ENCODE results near the gene NLRP1. TPM values are rescaled to one million over a fixed set of nuclear protein-coding genes. Genes with fewer than 3 reads are reported as not detected.

Gene NLRP1
- total RNA-seq, 1 experiment from 2014 or later = 0.57 TPM

- CTCF ChIA-PET = interaction anchor here (0.8 to 1.6 kb wide), 2 partner anchors 184 to 821 kb away, joined by 3 to 4 read pairs; no protein-coding TSS in a partner anchor
- H3K4me1 Mint-ChIP-seq (ENCODE audit: low read depth, unreplicated experiment) = peaks cover 7% of the 10 kb centered on the region
These were observed 7.7 kb upstream of the NLRP1 start for GRCh38 chr17:5591966-5592365.

GRCh38 chr17:5588584-5588983 is 4.3 kb upstream of the NLRP1 start:
- Mint-ChIP-seq H3K4me1 (ENCODE audit: low read depth, unreplicated experiment) (peaks cover 7% of the 10 kb centered on the region), H3K36me3 (ENCODE audit: insufficient read depth, unreplicated experiment) (peaks cover 3% of the 10 kb centered on the region), H3K9me3 (ENCODE audit: low read depth, unreplicated experiment) (no peaks in the 10 kb centered on the region), H3K27me3 (ENCODE audit: unreplicated experiment) (peaks cover 37% of the 10 kb centered on the region), H3K27ac (ENCODE audit: unreplicated experiment) (no peak overlapping the region), H3K4me3 (ENCODE audit: low read depth, unreplicated experiment) (no peak overlapping the region)
- BruUV-seq (replicated peaks) = no TSS peak
- CTCF ChIA-PET = interaction anchor here (0.6 kb wide), 1 partner anchor 111 kb away, joined by 3 read pairs; no protein-coding TSS in a partner anchor
- no peak for TF ChIP-seq CTCF (IDR thresholded peaks at IDR 0.05; ENCODE audit: unreplicated experiment)
- intact Hi-C loops (cut with micrococcal nuclease; ENCODE audit: unreplicated experiment) = loop anchor here (5.0 to 10.0 kb wide), 2 partner anchors 699 to 1326 kb away; no protein-coding TSS in a partner anchor
- no peak for DNase-seq

More at GRCh38 chr17:5591966-5592365, 7.7 kb upstream of the NLRP1 start:
- H3K9me3 Mint-ChIP-seq (ENCODE audit: low read depth, unreplicated experiment) = no peaks in the 10 kb centered on the region
- H3K36me3 Mint-ChIP-seq (ENCODE audit: insufficient read depth, unreplicated experiment) = peaks cover 3% of the 10 kb centered on the region
- no TSS peak for BruUV-seq (replicated peaks)
- no peak overlapping the region for H3K4me3 Mint-ChIP-seq (ENCODE audit: low read depth, unreplicated experiment)
- H3K27ac Mint-ChIP-seq (ENCODE audit: unreplicated experiment) = no peak overlapping the region
- no peak for DNase-seq
- TF ChIP-seq CTCF (IDR thresholded peaks at IDR 0.05; ENCODE audit: unreplicated experiment) = no peak
- H3K27me3 Mint-ChIP-seq (ENCODE audit: unreplicated experiment) = peaks cover 68% of the 10 kb centered on the region
- intact Hi-C loops (cut with micrococcal nuclease; ENCODE audit: unreplicated experiment) = loop anchor here (10.0 kb wide), 1 partner anchor 483 kb away; the partner anchor contains the start of gene WSCD1

- no peak overlapping the region for H3K4me3 Mint-ChIP-seq (ENCODE audit: low read depth, unreplicated experiment)
- H3K36me3 Mint-ChIP-seq (ENCODE audit: insufficient read depth, unreplicated experiment) = peaks cover 3% of the 10 kb centered on the region
- no peaks in the 10 kb centered on the region for H3K9me3 Mint-ChIP-seq (ENCODE audit: low read depth, unreplicated experiment)
- TF ChIP-seq CTCF (IDR thresholded peaks at IDR 0.05; ENCODE audit: unreplicated experiment) = peak; percentile 51
- intact Hi-C loops (cut with micrococcal nuclease; ENCODE audit: unreplicated experiment) = loop anchor here (2.0 to 10.0 kb wide), 4 partner anchors 119 to 1327 kb away; no protein-coding TSS in a partner anchor
- no TSS peak for BruUV-seq (replicated peaks)
- CTCF ChIA-PET = interaction anchor here (0.9 kb wide), 1 partner anchor 825 kb away, joined by 4 read pairs; no protein-coding TSS in a partner anchor
- no peak overlapping the region for H3K27ac Mint-ChIP-seq (ENCODE audit: unreplicated experiment)
- H3K4me1 Mint-ChIP-seq (ENCODE audit: low read depth, unreplicated experiment) = peaks cover 7% of the 10 kb centered on the region
- H3K27me3 Mint-ChIP-seq (ENCODE audit: unreplicated experiment) = peaks cover 32% of the 10 kb centered on the region
- peak; percentile 33 for DNase-seq
These were observed 3.2 kb upstream of the NLRP1 start for GRCh38 chr17:5587438-5588032.

GRCh38 chr17:5585836-5586521 is 1.7 kb upstream of the NLRP1 start:
- TF ChIP-seq CTCF (IDR thresholded peaks at IDR 0.05; ENCODE audit: unreplicated experiment) = no peak
- no peaks in the 10 kb centered on the region for H3K9me3 Mint-ChIP-seq (ENCODE audit: low read depth, unreplicated experiment)
- peaks cover 7% of the 10 kb centered on the region for H3K4me1 Mint-ChIP-seq (ENCODE audit: low read depth, unreplicated experiment)
- peak; percentile 8 for DNase-seq
- no TSS peak for BruUV-seq (replicated peaks)
- H3K36me3 Mint-ChIP-seq (ENCODE audit: insufficient read depth, unreplicated experiment) = peaks cover 3% of the 10 kb centered on the region
- H3K27ac Mint-ChIP-seq (ENCODE audit: unreplicated experiment) = no peak overlapping the region
- H3K4me3 Mint-ChIP-seq (ENCODE audit: low read depth, unreplicated experiment) = no peak overlapping the region
- intact Hi-C loops (cut with micrococcal nuclease; ENCODE audit: unreplicated experiment) = loop anchor here (2.0 to 10.0 kb wide), 4 partner anchors 121 to 1329 kb away; no protein-coding TSS in a partner anchor
- CTCF ChIA-PET = no interaction called here
- H3K27me3 Mint-ChIP-seq (ENCODE audit: unreplicated experiment) = peaks cover 47% of the 10 kb centered on the region

Measured in Calu3 (cell line).